Neural cell (in vitro differentiated cells): ENCODE measurements around the gene CYB5B. TPM values are rescaled to one million over a fixed set of nuclear protein-coding genes. Genes with fewer than 3 reads are reported as not detected.

ENCODE experiments used
- H2AFZ ChIP-seq: fragments of 200-600, 300-800 bp; sonication (generic), shearing (Covaris generic); 2 replicates; pipeline ENCODE4 v1.6.0; 2014; ENCODE audit warnings: low read depth, mild to moderate bottlenecking, antibody characterized with exemption, low read length, moderate library complexity
- H3F3A ChIP-seq: fragments of 200-600 bp; shearing (Covaris generic); 2 replicates; pipeline ENCODE4 v1.6.1; 2016; ENCODE audit warnings: mild to moderate bottlenecking, moderate library complexity, mixed read lengths, antibody characterized with exemption, low read length; ENCODE audit not compliant: insufficient read depth, poor library complexity, severe bottlenecking
- H3K27ac ChIP-seq: fragments of 200-600, 300-800 bp; sonication (generic), shearing (Covaris generic); 2 replicates; pipeline ENCODE4 v1.5.1; 2014; ENCODE audit warnings: mild to moderate bottlenecking, low read length, moderate library complexity
- H3K27me3 ChIP-seq: fragments of 300-800, 200-600 bp; sonication (generic), shearing (Covaris generic); 2 replicates; pipeline ENCODE4 v1.6.0; 2014; ENCODE audit warnings: mild to moderate bottlenecking, low read depth, low read length, moderate library complexity; ENCODE audit not compliant: insufficient read depth
- H3K36me3 ChIP-seq: fragments of 300-800, 200-600 bp; sonication (generic), shearing (Covaris generic); 2 replicates; pipeline ENCODE4 v1.5.1; 2014; ENCODE audit warnings: mild to moderate bottlenecking, antibody characterized with exemption, low read length, moderate library complexity; ENCODE audit not compliant: insufficient read depth
- H3K4me2 ChIP-seq: fragments of 300-800, 200-600 bp; sonication (generic), shearing (Covaris generic); 2 replicates; pipeline ENCODE4 v1.6.0; 2014; ENCODE audit warnings: mild to moderate bottlenecking, low read length
- H3K4me3 ChIP-seq: fragments of 300-800, 200-600 bp; sonication (generic), shearing (Covaris generic); 2 replicates; pipeline ENCODE4 v1.5.1; 2014; ENCODE audit warnings: mild to moderate bottlenecking, low read length, moderate library complexity
- H3K79me2 ChIP-seq: fragments of 200-600 bp; shearing (Covaris generic); replicated peaks from 2 replicates; pipeline ENCODE4 v1.6.0; 2014; ENCODE audit warnings: mild to moderate bottlenecking, low read length, moderate library complexity; ENCODE audit not compliant: insufficient read depth
- H3K9ac ChIP-seq: fragments of 300-800, 200-600 bp; sonication (generic), shearing (Covaris generic); 2 replicates; pipeline ENCODE4 v1.6.1; 2016; ENCODE audit warnings: mild to moderate bottlenecking, low read length, mixed read lengths
- H3K9me2 ChIP-seq: fragments of 200-600 bp; shearing (Covaris generic); 2 replicates; pipeline ENCODE4 v1.6.1; 2016; ENCODE audit warnings: mild to moderate bottlenecking, low read length, mixed read lengths; ENCODE audit not compliant: insufficient read depth
- H3K9me3 ChIP-seq: fragments of 200-600, 300-800 bp; sonication (generic), shearing (Covaris generic); 2 replicates; pipeline ENCODE4 v1.6.1; 2016; ENCODE audit warnings: mild to moderate bottlenecking, mixed run types, low read length, moderate library complexity, mixed read lengths
- H4K20me1 ChIP-seq: fragments of 200-600 bp; shearing (Covaris generic); 2 replicates; pipeline ENCODE4 v1.6.1; 2016; ENCODE audit warnings: mild to moderate bottlenecking, mixed run types; ENCODE audit not compliant: insufficient read depth
- CTCF ChIP-seq: fragments of 450-650 bp; IDR thresholded peaks from 2 replicates; pipeline ENCODE4 v1.5.1; 2014; ENCODE audit warnings: antibody characterized with exemption, mild to moderate bottlenecking, moderate library complexity; ENCODE audit not compliant: poor library complexity, severe bottlenecking
- EP300 ChIP-seq: fragments of 450-650 bp; conservative IDR thresholded peaks from 2 replicates; pipeline ENCODE4 v1.6.1; 2014; ENCODE audit warnings: antibody characterized with exemption, mild to moderate bottlenecking, moderate library complexity; ENCODE audit not compliant: poor library complexity, severe bottlenecking
- EZH2 ChIP-seq: fragments of 200-600, 300-800 bp; shearing (Covaris generic), sonication (generic); IDR thresholded peaks from 2 replicates; pipeline ENCODE4 v1.6.1; 2014; ENCODE audit warnings: antibody characterized with exemption, low read length, borderline replicate concordance, mild to moderate bottlenecking; ENCODE audit not compliant: insufficient read depth, poor library complexity, severe bottlenecking
- MXI1 ChIP-seq: fragments of 450-650 bp; conservative IDR thresholded peaks from 2 replicates; pipeline ENCODE4 v1.6.1; 2014; ENCODE audit warnings: antibody characterized with exemption, mild to moderate bottlenecking; ENCODE audit not compliant: poor library complexity, severe bottlenecking
- POLR2AphosphoS5 ChIP-seq: IDR thresholded peaks from 2 replicates; pipeline ENCODE4 v1.6.1; 2012
- RAD21 ChIP-seq: fragments of 450-650 bp; conservative IDR thresholded peaks from 2 replicates; pipeline ENCODE4 v1.6.1; 2014; ENCODE audit warnings: antibody characterized with exemption, mild to moderate bottlenecking, moderate library complexity
- REST ChIP-seq: IDR thresholded peaks from 2 replicates; pipeline ENCODE4 v1.6.1; 2012; ENCODE audit warnings: borderline replicate concordance
- SMC3 ChIP-seq: fragments of 450-650 bp; conservative IDR thresholded peaks from 2 replicates; pipeline ENCODE4 v1.6.1; 2014; ENCODE audit warnings: antibody characterized with exemption, mild to moderate bottlenecking, moderate library complexity; ENCODE audit not compliant: poor library complexity
- TAF1 ChIP-seq: IDR thresholded peaks from 2 replicates; pipeline ENCODE4 v1.6.1; 2012; ENCODE audit warnings: low read depth
- polyA plus RNA-seq: library from polyadenylated mRNA; depleted of rRNA; stranded (reverse); fragments of >200 nt; gene quantifications from 2 replicates; pipeline ENCODE4 v1.2.3, GENCODE V29; 2014

The CYB5B gene
- polyA plus RNA-seq, 1 donor from 2014 or later: 70.4 TPM

- no peak overlapping the region for H3K4me2 ChIP-seq
- no peak overlapping the region for H3K27ac ChIP-seq
- H4K20me1 ChIP-seq: no peaks in the 10 kb centered on the region
- H3K9me3 ChIP-seq: no peaks in the 10 kb centered on the region
- H2AFZ ChIP-seq: no peak overlapping the region
- no peaks in the 10 kb centered on the region for H3K79me2 ChIP-seq
- H3K4me3 ChIP-seq: no peak overlapping the region
- no peaks in the 10 kb centered on the region for H3K27me3 ChIP-seq
- TF ChIP-seq EZH2: no peak
- no peak for TF ChIP-seq POLR2AphosphoS5
- TF ChIP-seq EP300: no peak
- no peak for TF ChIP-seq REST
- no peak for TF ChIP-seq TAF1
- no peak for TF ChIP-seq MXI1
- no peak for TF ChIP-seq CTCF
- no peak for TF ChIP-seq RAD21
- TF ChIP-seq SMC3: no peak
- no peak overlapping the region for H3K9ac ChIP-seq
- H3K36me3 ChIP-seq: no peaks in the 10 kb centered on the region
- H3F3A ChIP-seq: no peaks in the 10 kb centered on the region
- H3K9me2 ChIP-seq: no peaks in the 10 kb centered on the region
These were observed 66.4 kb downstream of the CYB5B start for GRCh38 chr16:69490707-69491324.

GRCh38 chr16:69494991-69495392 is 70.6 kb downstream of the CYB5B start:
- Histone ChIP-seq H3K4me2 (no peak overlapping the region), H2AFZ (no peak overlapping the region)
- TF ChIP-seq EZH2 (no peak), MXI1 (no peak), TAF1 (no peak), REST (no peak), EP300 (no peak), SMC3 (no peak), RAD21 (no peak), CTCF (no peak), POLR2AphosphoS5 (no peak)

More at GRCh38 chr16:69494991-69495392, 70.6 kb downstream of the CYB5B start:
- H3K27ac ChIP-seq: no peak overlapping the region
- H3K27me3 ChIP-seq: no peaks in the 10 kb centered on the region
- H3K79me2 ChIP-seq: no peaks in the 10 kb centered on the region
- no peaks in the 10 kb centered on the region for H3K9me3 ChIP-seq
- H3K9me2 ChIP-seq: no peaks in the 10 kb centered on the region
- H3K9ac ChIP-seq: no peak overlapping the region
- no peaks in the 10 kb centered on the region for H4K20me1 ChIP-seq
- H3F3A ChIP-seq: no peaks in the 10 kb centered on the region
- no peak overlapping the region for H3K4me3 ChIP-seq
- H3K36me3 ChIP-seq: no peaks in the 10 kb centered on the region
